Left colon (tissue), 2 donors: Measurements from ENCODE around the gene ZC3H4. TPM values are rescaled to one million over a fixed set of nuclear protein-coding genes. Genes with fewer than 3 reads are reported as not detected.
"Not testable (repeated sequence)": the region's sequence is repeated elsewhere in the genome, so short reads cannot be mapped to it uniquely, and the experiment has no call there.

Source experiments
- ATAC-seq: fragments of 200-7000 bp; cut with Tn5 transposase; one replicate; pipeline ENCODE4 v1.9.1; 2020; ENCODE audit warnings: mild to moderate bottlenecking, moderate library complexity
- DNase-seq, 2 donors: peaks; one replicate each; pipeline ENCODE4 v3.0.0-alpha.2; 2020
- intact Hi-C, 2 donors: fragments of 100-400 bp; cut with DNase I in 1 of 2; cut with micrococcal nuclease in 1 of 2; formaldehyde crosslinking; loops; one replicate each; pipeline versions ENCODE4 v1.11.2 to v1.14.0; 2022; cut with DNase I, micrococcal nuclease
- total RNA-seq, 2 donors: library from RNA; stranded (reverse); fragmentation: NEBNext Ultra II Directional; extraction: Animal tissue kit (Norgen Biotek cat#: 25700); gene quantifications; one replicate each; pipeline ENCODE4 v1.2.1, GENCODE V29; 2021
- donor health status: DM: no; HTN: no; CAD: no.
- donor health status: DM: yes; HTN: yes; CAD: no.

Gene ZC3H4
- total RNA-seq, 2 donors from 2014 or later, result 45.8 to 47.0 TPM

- DNase-seq (no peak), ATAC-seq (no peak)
- intact Hi-C loops, result no loop called here
Observed at GRCh38 chr19:47068876-47069406, 44.6 kb downstream of the ZC3H4 start.

- DNase-seq (no peak), ATAC-seq (no peak)
- intact Hi-C loops, result no loop called here
Observed at GRCh38 chr19:47068246-47068645, 45.3 kb downstream of the ZC3H4 start.

GRCh38 chr19:47067215-47067847, 46.2 kb downstream of the ZC3H4 start:
- ATAC-seq (peak; percentile 7), DNase-seq (no peak)
- intact Hi-C loops, result no loop called here

GRCh38 chr19:47066376-47067214, 47.0 kb downstream of the ZC3H4 start:
- ATAC-seq (no peak), DNase-seq (no peak)
- intact Hi-C loops, result no loop called here

- DNase-seq, result no peak
- intact Hi-C loops, result no loop called here
- no peak for ATAC-seq
Observed at GRCh38 chr19:47065242-47065641, 48.3 kb downstream of the ZC3H4 start.

- intact Hi-C loops, result no loop called here
- DNase-seq (no peak), ATAC-seq (no peak)
Observed at GRCh38 chr19:47063874-47064273, 49.7 kb downstream of the ZC3H4 start.

- DNase-seq (no peak), ATAC-seq (peak; percentile 52)
- intact Hi-C loops, result no loop called here
Observed at GRCh38 chr19:47058621-47059022, 55.0 kb downstream of the ZC3H4 start.

- DNase-seq, result no peak
- intact Hi-C loops, result no loop called here
- ATAC-seq, result no peak
Observed at GRCh38 chr19:47057328-47057727, 56.2 kb downstream of the ZC3H4 start.

GRCh38 chr19:47056411-47056810, 57.2 kb downstream of the ZC3H4 start:
- intact Hi-C loops, result no loop called here
- DNase-seq, result no peak
- no peak for ATAC-seq

- intact Hi-C loops, ATAC-seq, DNase-seq: not testable (repeated sequence)
Observed at GRCh38 chr19:47050562-47050961, 63.0 kb downstream of the ZC3H4 start.

- intact Hi-C loops, result no loop called here
- ATAC-seq, result no peak
- DNase-seq, result no peak
Observed at GRCh38 chr19:47049307-47049700, 64.3 kb downstream of the ZC3H4 start.

GRCh38 chr19:47047763-47048405, 65.7 kb downstream of the ZC3H4 start:
- intact Hi-C loops, result no loop called here
- ATAC-seq (peak; percentile 80), DNase-seq (peak; percentile 84 to 88)

GRCh38 chr19:47047272-47047762, 66.3 kb downstream of the ZC3H4 start:
- DNase-seq, result no peak
- no peak for ATAC-seq
- intact Hi-C loops, result no loop called here

GRCh38 chr19:47045867-47046470, 67.6 kb downstream of the ZC3H4 start:
- DNase-seq (no peak), ATAC-seq (no peak)
- intact Hi-C loops, result no loop called here

- intact Hi-C loops, result no loop called here
- DNase-seq (no peak), ATAC-seq (no peak)
Observed at GRCh38 chr19:47044946-47045866, 68.4 kb downstream of the ZC3H4 start.

GRCh38 chr19:47040869-47041268, 72.7 kb downstream of the ZC3H4 start:
- ATAC-seq, result no peak
- no peak for DNase-seq
- intact Hi-C loops, result no loop called here

GRCh38 chr19:47039239-47039874, 74.2 kb downstream of the ZC3H4 start:
- DNase-seq, result no peak
- intact Hi-C loops, result no loop called here
- ATAC-seq, result no peak

GRCh38 chr19:47037766-47038165, 75.8 kb downstream of the ZC3H4 start:
- intact Hi-C loops, result no loop called here
- DNase-seq (no peak), ATAC-seq (no peak)
